Amniotic stem cell (primary cell): ENCODE measurements around the gene NR1D1.

Experiments used
- DNase-seq: peaks from one replicate; lab custom pipeline; 2025; lab: John Stamatoyannopoulos, UW

NR1D1 gene

DNA sequence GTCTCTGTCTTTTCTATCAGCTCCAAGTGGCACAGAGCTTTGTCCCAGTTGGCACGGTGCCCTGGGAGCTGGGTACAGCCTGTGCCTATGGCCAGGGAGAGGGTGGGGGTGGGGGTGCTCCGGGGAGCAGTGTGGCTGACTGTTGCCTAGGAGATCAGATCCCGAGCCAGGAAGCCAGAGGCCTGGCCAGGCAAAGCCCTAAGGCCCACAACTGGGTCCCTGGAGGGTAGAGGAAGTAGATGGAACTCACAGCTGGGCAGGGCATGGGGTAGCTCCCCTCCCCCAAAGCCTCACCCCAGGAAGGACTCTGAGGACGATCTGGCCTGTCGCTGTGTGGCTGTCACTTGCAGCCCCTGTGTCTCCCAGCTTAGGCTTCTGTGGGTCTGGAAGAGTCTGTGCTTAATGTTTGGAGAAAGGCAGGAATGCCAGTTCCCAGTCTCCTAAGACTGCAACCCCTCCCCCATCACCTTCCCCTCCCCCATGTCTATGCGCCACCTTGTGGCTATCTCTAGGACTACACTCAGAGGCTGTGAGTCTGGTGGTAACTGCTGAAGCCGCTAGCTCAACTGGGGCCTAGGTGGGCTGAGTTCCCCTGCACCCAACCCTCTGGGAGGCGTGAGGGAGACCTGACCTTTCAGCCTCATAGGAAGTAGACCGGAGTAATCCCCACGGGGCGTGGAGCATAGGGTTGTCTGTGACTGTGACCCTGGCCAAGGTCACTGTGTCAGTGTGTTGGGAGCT, 25.0 kb downstream of the NR1D1 start:
- DNase-seq: no peak

DNA sequence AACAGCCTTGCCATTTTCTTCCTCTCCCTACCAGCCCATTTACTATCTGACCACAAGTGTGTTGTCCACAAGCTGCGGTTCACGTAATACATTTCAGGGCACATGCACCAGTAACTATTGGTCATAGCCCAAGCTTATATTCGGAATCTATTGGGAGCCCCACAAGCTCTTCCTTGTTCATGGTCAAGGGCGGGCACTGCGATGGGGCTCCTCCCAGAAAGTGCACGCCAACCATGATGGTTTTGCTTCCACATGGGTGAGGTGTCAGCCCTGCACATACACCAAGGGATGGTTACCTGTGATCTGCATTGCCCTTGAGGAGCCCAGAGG, 25.6 kb downstream of the NR1D1 start:
- DNase-seq: no peak

DNA sequence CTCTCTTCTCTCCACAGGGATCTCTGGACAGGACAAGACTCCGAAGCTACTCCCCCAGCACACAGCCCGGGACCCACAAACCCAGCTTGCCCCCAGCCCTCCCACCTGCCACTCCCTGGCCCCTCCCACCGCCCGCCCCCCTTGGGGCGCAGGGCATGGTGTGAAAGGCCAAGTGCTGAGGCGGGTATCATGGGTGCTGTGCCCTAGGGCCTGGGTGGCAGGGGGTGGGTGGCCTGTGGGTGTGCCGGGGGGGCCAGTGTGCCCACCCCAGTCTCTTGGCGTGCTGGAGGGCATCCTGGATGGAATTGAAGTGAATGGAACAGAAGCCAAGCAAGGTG, 26.2 kb downstream of the NR1D1 start:
- DNase-seq: no peak

DNA sequence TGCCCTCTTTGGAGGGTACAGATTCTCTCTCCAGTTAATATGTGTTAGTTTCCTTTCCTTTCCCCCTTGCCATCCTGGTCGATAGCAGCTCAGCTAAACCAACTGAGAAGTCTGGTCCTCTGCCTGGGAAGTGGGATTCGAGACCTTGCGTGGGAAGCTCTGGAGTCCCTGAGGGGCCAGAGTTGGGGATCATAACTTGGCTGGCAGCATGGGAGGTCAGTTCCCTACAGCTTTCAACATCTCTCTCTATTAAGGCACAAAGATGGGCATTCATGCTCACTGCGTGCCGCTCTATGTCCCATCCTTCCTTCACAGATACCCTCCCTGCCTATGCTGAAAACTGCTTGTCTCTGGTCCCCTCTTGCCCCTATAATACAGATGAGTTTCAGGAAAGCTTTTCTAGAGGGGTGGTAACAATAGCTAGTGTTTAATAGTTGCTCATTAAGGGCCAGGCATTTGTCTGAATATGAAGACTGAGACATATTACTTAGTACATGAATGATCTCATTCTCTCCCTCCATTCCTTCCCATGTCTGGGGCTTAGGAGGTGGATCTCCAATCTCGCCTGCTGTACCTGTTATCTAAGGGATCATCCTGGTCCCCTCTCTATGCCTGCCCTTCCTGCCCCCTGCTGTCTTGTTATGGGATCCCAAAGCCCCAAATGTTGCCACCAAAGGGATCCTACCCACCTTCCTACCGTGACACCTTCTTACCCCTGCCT, 26.8 kb downstream of the NR1D1 start:
- no peak for DNase-seq

DNA sequence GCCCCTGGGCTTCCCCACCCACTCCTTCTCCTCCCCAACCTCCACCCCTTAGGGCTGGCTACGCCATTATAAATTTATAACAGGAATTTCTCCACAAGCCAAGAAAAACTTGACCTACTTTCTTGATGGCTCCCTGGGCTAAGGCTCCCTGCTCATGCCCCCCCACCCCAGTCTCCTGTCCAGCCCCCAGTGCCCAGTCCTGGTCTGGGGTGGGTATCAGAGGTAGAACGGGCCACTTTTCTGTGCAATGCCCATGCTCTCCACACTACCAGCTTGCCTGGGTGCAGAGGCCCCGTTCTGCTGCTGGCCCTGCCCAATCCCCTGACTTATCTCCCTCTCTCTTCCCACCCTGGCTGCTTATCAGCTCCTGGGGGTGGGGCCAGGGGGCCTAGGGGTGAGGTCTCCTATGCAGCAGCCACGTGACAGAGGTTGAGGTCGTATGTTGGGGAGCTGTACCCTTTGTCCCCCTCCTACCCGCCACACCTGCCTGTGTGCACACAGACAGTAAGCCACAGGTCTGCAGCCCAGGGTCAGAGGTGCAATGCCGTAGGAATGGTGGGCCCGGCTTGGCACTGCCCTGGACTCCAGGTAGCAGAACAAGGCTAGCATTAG, 27.5 kb downstream of the NR1D1 start:
- DNase-seq: no peak

DNA sequence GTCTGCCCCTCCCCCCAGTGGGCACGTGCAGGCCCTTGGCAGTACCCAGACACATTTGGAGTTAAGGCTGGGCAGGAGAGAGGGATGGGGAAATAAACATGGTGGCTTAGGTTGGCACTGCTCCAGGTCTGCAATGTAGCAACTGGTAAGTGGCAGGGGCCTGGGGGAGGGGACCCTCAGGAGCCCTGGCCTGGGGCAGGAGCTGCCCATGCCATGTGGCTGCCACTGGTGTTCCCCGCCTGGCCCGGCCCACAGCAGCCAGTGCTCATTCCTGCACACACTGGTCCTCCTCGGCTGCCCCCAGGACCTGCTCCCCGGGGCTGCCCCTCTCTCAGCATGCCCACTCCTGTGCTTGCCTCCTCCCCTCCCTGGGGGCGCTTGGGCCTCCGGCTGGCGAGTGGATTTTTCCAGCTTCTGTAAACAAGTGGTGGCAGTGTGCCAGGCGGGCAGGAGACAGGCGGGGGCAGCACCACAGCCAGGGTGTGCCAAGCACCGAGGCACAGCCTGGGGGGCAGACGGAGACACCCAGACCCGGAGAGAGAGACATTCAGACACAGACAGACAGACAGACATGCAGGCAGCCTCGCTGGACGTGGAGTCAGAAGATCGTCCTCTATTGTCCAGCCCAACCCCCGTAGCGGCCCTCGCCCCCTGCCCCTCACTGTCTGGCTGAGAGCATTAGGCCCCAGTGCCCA, 28.2 kb downstream of the NR1D1 start:
- no peak for DNase-seq

DNA sequence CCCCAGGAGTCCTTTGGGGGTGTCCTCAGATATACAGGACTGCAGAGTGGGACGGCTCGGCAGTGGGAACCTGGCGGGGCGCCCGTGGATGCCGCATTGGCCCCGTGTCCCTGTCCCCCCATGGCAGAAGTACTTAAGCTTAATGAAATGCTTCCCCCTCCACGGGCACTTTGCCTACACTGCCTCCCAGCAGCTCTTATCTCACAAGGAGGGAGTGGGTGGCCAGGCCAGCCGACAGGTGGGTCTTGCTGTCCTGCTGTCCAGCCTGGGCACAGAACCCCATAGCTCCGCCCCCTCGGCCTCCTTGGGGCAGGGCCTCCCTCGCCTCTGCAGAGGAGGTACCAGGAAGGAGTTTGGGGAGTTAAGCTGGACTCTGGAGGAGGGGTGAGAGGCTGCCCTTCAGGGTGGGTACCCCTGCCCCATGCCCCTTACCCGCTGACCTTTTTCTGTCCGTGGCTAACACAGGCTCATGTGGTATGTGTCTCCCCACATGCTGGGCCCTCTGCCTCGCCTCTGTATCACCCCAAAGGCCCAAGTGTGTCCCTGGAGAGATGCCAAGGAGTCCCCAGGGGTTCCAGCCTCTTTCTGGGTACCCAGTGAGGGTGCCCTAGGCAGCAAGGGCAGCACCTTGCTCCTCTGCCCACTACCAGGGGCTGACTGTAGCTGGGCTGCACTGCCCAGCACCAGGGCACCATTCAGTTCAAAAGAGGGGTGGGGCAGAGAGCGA, 28.9 kb downstream of the NR1D1 start:
- no peak for DNase-seq

DNA sequence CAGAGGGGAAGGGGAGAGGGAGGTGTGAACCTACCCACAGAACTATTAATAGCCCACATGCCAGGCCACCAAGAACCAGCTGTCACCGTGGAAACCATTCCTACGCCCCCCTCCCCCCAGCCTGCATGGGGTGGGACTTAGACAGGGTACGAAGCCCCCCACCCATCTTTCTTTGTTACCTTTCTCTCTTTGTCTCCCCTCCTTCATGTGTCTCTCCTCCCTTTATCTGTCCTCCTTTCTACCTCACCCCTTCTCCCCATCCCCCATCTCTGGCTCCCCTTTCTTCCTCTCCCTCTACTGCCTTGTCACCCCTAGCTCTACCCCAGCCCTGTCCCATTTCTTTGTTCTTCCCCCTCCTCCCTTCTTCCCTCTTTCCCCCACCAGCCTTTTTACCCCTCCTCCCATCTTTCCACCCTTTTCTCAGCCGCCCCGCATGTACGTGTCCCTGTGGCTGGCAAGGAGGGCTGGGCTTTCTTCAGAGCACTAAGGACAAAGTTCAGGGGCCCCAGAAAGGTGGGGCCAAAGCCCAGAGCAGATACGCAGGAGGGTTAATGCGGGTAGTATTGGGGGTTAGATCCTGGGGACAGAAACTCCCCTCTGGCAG, 29.6 kb downstream of the NR1D1 start:
- no peak for DNase-seq

DNA sequence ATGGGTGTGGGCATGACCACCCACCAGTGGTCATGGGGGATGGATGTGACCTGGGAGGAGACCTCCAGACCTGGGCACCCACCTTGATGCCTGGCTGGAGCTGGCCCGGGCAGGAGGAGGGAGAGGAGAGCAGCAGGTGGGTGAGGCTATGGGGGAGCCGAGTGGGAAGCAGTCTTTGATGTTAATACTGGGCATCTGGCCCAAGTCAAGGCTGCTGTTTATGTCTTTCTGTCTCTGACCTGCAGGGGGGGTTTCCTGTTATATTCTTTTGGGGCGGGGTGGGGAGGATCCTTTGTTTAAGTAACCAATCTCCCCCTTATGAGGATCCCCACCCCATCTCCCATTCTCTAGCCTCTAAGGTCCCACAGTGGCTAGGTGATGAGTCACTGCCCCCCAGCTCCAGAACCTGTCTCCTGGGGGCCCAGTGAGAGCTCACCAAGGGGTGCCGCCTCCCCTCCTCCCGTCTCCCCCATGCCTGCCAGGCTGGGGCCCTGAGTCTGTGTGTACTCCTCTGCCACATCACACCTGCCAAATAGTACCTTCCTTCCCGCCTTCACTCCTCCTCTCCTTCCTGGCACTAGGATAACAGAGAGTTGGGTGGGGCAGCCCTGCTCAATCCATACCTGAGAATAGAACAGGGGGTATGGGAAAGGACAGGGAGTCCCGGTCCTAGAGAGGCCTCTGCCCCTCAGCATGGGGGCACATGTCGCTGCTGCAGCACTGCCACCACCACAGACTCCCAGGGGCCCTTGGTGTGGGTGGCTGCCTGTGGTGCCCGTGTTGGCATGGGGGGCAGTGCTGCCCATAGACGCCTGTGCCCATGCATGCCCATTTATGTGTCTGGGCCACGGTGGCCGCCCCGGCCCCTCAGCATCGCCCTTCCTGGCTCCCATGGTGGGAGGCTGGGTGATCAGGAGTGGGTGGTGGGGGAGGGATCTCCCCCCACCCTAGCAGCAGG, 30.4 kb downstream of the NR1D1 start:
- no peak for DNase-seq

DNA sequence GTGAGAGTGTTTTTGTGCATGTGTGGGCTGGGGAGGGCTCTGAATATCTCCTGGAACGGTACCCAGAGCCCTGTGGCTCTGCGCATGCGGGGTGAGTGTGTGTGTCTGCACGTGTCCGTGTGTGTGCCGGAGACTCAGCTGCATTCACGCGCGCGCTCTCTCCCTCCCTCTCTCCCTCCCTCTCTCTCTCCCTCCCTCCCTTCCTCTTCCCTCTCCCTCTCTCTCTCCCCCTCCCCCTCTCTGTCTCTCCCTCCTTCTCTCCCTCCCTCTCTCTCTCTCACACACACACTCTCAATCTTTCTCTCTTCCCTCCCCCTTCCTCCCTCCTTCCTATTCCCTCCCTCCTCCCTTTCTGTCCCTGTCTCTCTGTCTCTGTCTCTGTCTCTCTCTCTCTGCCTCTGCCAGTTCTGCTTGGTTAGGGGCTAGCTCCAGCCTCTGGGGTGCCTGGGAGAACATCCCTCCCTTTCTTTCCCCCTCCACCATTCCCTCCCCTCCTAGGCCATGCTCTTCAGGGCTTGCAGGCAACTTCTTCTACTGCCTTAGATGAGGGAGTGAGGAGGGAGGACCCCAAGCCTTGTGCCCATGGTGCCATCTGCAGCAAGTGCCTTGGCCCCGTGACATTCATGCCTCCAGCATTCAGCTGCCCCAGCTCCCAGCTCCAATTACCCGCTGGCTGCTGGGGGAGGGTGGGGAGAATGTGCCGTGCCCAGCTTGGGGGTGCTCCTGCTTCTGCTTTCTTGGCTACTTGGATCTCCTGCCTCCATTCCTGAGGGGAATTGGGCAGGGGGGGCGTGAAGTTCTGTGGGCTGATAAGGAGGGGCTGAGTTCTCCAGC, 31.3 kb downstream of the NR1D1 start:
- DNase-seq: no peak

DNA sequence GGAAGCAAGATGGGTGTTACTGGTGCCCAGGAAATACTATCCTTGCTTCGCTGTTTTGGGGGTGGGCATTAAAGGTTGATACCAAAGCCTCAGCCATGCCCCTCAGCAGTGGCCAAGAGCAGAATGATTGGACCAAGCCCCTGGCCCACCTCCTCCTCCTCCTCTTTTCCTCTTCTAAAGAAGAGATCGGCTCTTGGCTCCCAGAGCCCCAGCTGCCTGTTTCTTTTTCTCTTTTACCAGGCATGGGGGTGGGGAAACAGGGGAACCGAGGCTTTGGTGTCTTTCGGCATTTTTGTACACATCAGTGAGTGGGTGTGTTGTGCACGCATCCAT, 31.8 kb downstream of the NR1D1 start:
- no peak for DNase-seq

DNA sequence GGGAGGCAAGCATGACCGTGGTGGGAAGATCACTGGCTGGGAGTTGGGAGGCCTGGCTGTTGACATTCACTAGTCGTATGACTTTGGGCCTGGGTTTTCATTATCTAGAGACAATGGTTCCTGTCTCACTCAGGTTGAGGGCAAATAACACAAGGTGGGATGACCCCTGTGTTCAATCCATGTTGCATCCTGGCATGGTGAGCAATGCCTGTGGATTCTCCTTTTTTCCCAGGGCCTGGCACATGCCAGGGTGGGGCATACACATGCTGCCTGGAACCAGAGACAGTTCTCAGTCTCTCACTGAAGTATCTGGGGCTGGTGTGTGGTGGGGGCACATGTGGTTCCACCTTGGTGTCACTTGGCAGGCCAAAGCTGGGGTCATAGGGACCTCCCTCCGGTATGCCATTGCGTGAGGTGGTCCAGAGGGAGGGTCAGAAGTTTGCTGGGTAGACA, 32.2 kb downstream of the NR1D1 start:
- DNase-seq: no peak

DNA sequence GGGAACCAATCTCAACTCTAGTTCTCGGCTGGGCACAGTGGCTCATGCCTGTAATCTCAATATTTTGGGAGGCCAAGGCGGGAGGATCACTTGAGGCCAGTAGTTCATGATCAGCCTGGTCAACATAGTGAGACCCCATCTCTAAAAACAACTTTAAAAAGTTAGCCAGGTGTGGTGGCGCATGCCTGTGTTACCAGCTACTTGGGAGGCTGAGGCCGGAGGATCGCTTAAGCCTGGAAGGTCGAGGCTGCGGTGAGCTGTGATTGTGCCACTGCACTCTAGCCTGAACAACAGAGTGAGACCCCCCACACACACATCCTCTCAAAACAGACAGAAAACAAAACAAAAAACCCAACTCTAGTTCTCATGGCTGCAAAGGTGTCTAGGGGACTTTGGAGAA, 32.7 kb downstream of the NR1D1 start:
- no peak for DNase-seq

DNA sequence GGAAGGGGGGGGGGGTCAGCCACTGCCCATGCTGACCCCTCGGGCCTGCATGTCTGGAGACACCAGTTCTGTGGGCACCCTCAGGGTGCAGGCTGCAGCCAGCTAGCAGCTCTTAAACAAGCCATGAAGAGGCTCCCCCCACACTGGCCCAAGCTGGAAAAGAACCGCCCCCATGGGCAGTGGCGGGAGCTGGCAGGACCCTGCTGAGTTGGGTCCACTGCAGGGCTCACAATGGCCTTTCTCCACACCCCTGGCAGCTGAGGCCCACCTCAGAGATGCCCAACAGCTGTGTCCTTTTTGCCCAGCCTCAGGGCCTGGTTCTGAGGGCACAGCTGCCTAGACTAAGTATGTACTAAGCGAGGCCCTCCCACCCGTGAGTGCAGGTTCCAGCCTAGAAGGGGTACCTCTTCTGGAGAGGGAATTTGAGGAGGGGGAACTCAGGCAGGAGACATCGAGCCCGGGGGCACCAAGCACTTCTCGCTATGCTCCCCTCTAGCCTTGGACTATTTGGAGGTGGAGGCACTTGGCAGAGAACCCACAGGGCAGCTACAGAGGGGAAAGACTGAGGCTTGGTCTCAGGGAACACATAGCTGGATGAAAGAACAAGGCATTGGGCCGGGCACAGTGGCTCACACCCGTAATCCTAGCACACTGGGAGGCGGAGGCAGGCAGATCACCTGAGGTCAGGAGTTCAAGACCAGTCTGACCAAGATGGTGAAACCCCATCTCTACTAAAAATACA, 34.4 kb downstream of the NR1D1 start:
- no peak for DNase-seq

DNA sequence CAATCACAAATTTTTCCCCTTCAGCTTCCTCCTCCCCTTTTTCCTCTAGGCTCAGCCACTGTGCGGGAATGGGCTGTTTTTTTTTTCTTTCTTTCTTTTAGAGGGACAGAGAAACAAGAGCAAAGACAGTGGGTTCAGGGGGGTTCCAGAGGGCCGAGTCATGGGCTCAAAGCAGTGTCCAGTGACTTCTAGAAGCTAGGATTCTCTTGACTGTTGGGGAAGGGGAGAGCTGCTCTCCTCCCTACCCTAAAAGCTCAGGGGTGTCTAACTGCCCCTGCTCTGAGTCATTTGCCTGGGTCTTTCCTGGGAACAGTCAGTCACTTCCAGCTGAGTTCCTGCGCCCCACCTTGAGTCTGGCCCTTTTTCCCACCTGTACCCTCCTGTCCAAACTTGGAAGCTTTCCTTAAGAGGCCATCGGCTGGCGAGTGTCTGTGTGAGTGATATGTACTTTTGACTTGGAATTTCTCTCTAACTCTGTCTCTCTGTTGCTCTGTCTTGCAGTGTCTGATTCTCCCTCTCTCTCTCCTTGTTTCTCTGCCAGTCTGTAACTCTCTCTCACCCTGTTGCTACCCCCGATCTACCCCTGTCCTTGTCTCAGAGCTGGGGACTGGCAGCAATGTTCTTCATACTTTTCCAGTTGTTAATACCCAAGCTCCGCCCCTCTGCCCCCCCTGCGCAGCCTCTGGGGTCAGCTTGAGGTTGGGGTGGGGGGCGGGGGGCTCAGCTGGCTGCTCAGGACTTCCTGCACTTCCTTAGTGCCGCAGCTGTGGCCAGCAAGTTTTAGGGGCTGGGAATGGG, 35.2 kb downstream of the NR1D1 start:
- DNase-seq: no peak

DNA sequence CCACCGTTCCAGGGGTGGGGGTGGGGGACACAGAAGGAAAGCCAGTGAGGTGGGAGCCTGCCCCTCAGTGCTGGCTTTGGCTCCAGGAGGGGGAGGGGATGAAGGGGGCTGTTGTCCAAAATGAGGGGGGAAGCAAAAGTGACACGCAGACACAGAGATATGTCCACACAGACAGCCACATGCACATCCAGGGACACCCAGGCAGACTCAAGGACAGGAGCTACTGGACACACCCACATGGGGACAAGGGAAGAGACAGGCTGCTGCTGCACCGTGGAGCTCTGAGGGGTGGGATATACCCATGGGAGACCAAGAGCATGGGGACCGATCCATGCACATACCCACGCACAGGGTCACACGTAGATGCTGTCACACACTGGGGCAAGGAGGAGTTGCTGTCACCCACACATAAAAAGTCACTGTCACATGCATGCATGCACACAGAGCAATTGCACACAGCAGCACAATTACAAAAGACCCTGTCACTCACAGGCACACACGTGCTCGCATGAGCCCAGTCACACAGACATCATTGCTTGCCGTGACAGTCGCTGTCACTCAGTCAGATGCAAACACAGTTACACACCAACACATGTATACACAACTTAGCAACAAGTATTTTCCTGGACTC, 36.4 kb downstream of the NR1D1 start:
- DNase-seq: no peak

DNA sequence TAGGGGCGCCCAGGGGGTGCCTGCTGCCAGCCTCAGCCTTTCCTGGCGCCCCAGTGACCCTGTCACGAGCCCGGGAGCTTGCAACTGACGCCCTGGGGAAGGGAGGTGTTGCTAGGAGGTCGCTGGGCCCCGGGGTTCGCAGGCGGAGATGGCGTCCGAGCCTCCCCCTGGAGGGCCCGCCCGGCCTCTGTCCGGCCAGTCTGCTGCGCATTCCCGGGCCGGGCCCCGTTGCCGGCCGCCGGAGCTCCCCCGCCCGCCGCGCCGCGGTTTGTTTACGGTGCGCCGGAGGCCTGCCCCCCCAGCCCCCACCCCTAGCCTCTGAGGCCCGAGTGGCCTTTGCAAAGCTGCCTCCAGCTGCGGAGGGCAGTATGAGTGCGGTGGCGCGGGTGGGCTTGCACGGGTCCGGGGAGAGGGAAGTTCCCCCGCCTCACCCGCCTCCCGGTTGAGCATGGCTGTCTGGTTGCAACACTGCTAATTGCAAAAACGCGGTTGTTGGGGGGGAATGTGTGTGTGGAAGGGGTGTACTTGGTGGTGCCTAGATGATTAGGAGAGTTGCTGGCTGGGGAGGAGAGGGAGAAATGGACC, 37.1 kb downstream of the NR1D1 start:
- DNase-seq: no peak
